Spleen (tissue), 11 donors: ENCODE data around the gene GTF2A1. TPM values are rescaled to one million over a fixed set of nuclear protein-coding genes. Genes with fewer than 3 reads are reported as not detected.

ENCODE experiments used
- DNase-seq: peaks from one replicate; pipeline ENCODE4 v3.0.0-alpha.2; 2020
- H3K27ac ChIP-seq, 8 donors: fragments of 200-600 bp; sonication (generic) in 7 of 8; 1 replicate in 4 of 8; 2 replicates in 4 of 8; pipeline versions ENCODE4 v1.5.0 to v1.8.0; 2016 to 2021; ENCODE audit warnings: inconsistent platforms in 4 of 8, mild to moderate bottlenecking in 4 of 8, moderate library complexity in 1 of 8
- H3K27me3 ChIP-seq, 7 donors: fragments of 200-600 bp; sonication (generic) in 6 of 7; replicated peaks in 1 of 7; 1 replicate in 4 of 7; 2 replicates in 3 of 7; pipeline versions ENCODE4 v1.5.0 to v1.8.0; 2016 to 2021; ENCODE audit warnings: inconsistent platforms in 3 of 7, mild to moderate bottlenecking in 1 of 7
- H3K36me3 ChIP-seq, 6 donors: fragments of 200-600 bp; sonication (generic) in 5 of 6; 1 replicate in 4 of 6; 2 replicates in 2 of 6; pipeline versions ENCODE4 v1.5.0 to v1.8.0; 2016 to 2021; ENCODE audit warnings: inconsistent platforms in 2 of 6
- H3K4me1 ChIP-seq, 6 donors: fragments of 200-600 bp; sonication (generic) in 5 of 6; 1 replicate in 3 of 6; 2 replicates in 3 of 6; pipeline versions ENCODE4 v1.5.0 to v1.8.0; 2016 to 2021; ENCODE audit warnings: inconsistent platforms in 3 of 6
- H3K4me3 ChIP-seq, 8 donors: fragments of 200-600 bp; sonication (generic) in 7 of 8; 1 replicate in 4 of 8; 2 replicates in 4 of 8; pipeline versions ENCODE4 v1.5.0 to v1.8.0; 2016 to 2021; ENCODE audit warnings: inconsistent platforms in 4 of 8, mild to moderate bottlenecking in 4 of 8, moderate library complexity in 2 of 8
- H3K9me3 ChIP-seq, 8 donors: fragments of 200-600 bp; sonication (generic) in 7 of 8; 1 replicate in 4 of 8; 2 replicates in 4 of 8; pipeline versions ENCODE4 v1.5.0 to v1.8.0; 2016 to 2021; ENCODE audit warnings: inconsistent platforms in 4 of 8
- POLR2A ChIP-seq, 3 donors: fragments of 450-650 bp; IDR thresholded peaks; one replicate each; pipeline ENCODE4 v1.5.1; 2017; ENCODE audit warnings: antibody characterized with exemption in 3 of 3, mild to moderate bottlenecking in 1 of 3
- POLR2AphosphoS5 ChIP-seq, 3 donors: sonication (generic); formaldehyde crosslinking; IDR thresholded peaks; one replicate each; pipeline ENCODE4 v1.5.1; 2017; ENCODE audit warnings: antibody characterized with exemption in 3 of 3
- WGBS, 5 donors: extraction: QIAGEN DNeasy Blood & Tissue Kit in 3 of 5; methylation state at CpG; one replicate each; pipeline versions ENCODE4 v1.1.5 to v1.1.7; 2013 to 2018; 5-methylcytosine and 5-hydroxymethylcytosine counted together
- intact Hi-C: fragments of 100-400 bp; cut with DNase I; formaldehyde crosslinking; loops from one replicate; pipeline ENCODE4 v1.15.0; 2023; ENCODE audit warnings: low total_unique reads
- polyA plus RNA-seq, 3 donors: library from polyadenylated mRNA; stranded (reverse); fragments of 200-250 nt; gene quantifications; one replicate each; pipeline ENCODE4 v1.2.1, GENCODE V29; 2013
- total RNA-seq, 7 donors: library from RNA; depleted of rRNA in 3 of 7; stranded (reverse); fragments of >200 nt in 3 of 7; fragmentation: NEBNext Ultra II Directional in 4 of 7; extraction: Animal tissue kit (Norgen Biotek cat#: 25700) in 4 of 7; gene quantifications; one replicate each; pipeline versions ENCODE4 v1.1.0 to v1.2.1, GENCODE V29; 2016 to 2021
- TF ChIP-seq, protein P1 (sequence below), 11 experiments: fragments of 200-600 bp in 7 of 11; fragments of 450-650 bp in 4 of 11; sonication (generic) in 4 of 11; IDR thresholded peaks in 8 of 11; conservative IDR thresholded peaks in 3 of 11; 1 replicate in 7 of 11; 2 replicates in 4 of 11; pipeline versions ENCODE4 v1.4.0 to v1.8.0; 2016 to 2021; ENCODE audit warnings: antibody characterized with exemption in 11 of 11, inconsistent platforms in 4 of 11, mild to moderate bottlenecking in 1 of 11
- donor health status: healthy with polysubstance abuse.
- donor health status: DM: no; HTN: no; CAD: no; lungs with moderate emphysema.
- donor health status: DM: no; HTN: no; CAD: no.
- donor health status: Bipolar disorder and iron deficiency.
- donor health status: healthy.
- donor health status: DM: no; HTN: no; CAD: no.
- donor health status: DM: yes; HTN: yes; CAD: no.

The GTF2A1 gene
- total and polyA plus RNA-seq, 10 donors: 5.1 to 40.7 (median 27.5) TPM

DNA sequence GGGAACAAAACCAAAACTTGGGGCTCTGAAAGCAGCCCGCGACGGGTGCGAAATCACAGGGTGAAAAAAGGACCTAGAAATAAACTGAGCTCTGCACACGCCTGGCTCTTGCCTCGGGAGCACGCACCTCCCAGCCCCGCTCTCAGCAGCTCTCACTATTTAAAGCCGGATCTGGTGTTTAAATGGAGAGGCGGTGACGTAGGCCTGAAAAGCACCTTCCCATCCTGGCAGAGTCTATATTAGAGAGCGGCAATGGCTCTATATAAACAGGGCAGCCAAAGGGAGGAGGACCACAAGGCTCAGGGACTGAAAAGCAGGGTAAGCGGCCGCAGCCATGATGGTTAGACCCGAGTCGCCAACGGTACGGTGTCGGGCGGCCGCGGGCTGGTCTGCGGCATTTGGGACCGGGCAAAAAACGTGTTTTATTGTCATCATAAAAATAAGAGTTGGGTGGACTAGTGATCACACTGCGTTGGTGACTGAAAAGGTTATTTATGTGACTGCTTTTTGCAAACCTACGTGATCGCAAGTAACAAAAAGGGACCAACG, 1.5 kb downstream of the GTF2A1 start:
- Histone ChIP-seq H3K9me3 (no peaks in the 10 kb centered on the region), H3K4me1 (peaks cover 19 to 59% (median 36%) of the 10 kb centered on the region in 6 donors), H3K27ac (peak overlapping the region; percentile 94 to 99 (median 99)), H3K27me3 (no peaks in the 10 kb centered on the region), H3K4me3 (peak overlapping the region; percentile 44 to 76 (median 62)), H3K36me3 (peaks cover 0 to 21% (median 18%) of the 10 kb centered on the region in 6 donors)
- DNase-seq: peak; percentile 95
- WGBS, 5 donors: 0 to 1% (median 0%) methylated on average over 29 of the region's 29 CpGs
- intact Hi-C loops: loop anchor here (5.0 kb wide), 1 partner anchor 47 kb away; no protein-coding TSS in a partner anchor
- TF ChIP-seq POLR2A (IDR thresholded peaks at IDR 0.05) (peak; percentile 96 to 100 (median 99)), POLR2AphosphoS5 (IDR thresholded peaks at IDR 0.05) (peak; percentile 96 to 100 (median 99))
- TF ChIP-seq, protein P1, sequence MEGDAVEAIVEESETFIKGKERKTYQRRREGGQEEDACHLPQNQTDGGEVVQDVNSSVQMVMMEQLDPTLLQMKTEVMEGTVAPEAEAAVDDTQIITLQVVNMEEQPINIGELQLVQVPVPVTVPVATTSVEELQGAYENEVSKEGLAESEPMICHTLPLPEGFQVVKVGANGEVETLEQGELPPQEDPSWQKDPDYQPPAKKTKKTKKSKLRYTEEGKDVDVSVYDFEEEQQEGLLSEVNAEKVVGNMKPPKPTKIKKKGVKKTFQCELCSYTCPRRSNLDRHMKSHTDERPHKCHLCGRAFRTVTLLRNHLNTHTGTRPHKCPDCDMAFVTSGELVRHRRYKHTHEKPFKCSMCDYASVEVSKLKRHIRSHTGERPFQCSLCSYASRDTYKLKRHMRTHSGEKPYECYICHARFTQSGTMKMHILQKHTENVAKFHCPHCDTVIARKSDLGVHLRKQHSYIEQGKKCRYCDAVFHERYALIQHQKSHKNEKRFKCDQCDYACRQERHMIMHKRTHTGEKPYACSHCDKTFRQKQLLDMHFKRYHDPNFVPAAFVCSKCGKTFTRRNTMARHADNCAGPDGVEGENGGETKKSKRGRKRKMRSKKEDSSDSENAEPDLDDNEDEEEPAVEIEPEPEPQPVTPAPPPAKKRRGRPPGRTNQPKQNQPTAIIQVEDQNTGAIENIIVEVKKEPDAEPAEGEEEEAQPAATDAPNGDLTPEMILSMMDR (IDR thresholded peaks at IDR 0.05 in 8 of 11, conservative IDR thresholded peaks at IDR 0.05 in 3 of 11): no peak

DNA sequence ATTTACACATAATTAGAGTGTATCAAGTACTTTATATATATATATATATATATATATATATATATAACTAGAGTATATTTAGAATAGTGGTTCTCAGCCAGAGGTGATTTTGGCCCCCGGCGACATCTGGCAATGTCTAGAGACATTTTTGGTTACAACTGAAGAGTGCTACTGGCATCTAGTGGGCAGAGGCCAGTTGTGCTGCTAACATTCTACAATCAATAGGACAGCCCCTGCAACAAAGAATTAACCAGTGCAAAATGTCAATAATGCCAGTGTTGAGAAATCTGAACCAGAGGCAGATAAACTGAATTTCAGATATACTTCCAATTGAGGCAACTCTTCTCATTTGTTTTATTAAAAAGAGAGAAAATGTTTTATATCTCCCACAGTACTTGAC, 8.9 kb downstream of the GTF2A1 start:
- Histone ChIP-seq H3K4me1 (peaks cover 5 to 89% (median 31%) of the 10 kb centered on the region in 6 donors), H3K27me3 (no peaks in the 10 kb centered on the region), H3K36me3 (peaks cover 0 to 86% (median 40%) of the 10 kb centered on the region in 6 donors), H3K4me3 (no peak overlapping the region), H3K9me3 (no peaks in the 10 kb centered on the region), H3K27ac (no peak overlapping the region)
- no peak for DNase-seq
- intact Hi-C loops: no loop called here
- TF ChIP-seq POLR2AphosphoS5 (IDR thresholded peaks at IDR 0.05) (no peak), POLR2A (IDR thresholded peaks at IDR 0.05) (no peak)
- TF ChIP-seq, protein P1 (IDR thresholded peaks at IDR 0.05 in 8 of 11, conservative IDR thresholded peaks at IDR 0.05 in 3 of 11): peak in 7 of 11 experiments; percentile 17 to 56 (median 28)
- 34 to 54% (median 40%) methylated on average over 2 of the region's 2 CpGs for WGBS, 5 donors

DNA sequence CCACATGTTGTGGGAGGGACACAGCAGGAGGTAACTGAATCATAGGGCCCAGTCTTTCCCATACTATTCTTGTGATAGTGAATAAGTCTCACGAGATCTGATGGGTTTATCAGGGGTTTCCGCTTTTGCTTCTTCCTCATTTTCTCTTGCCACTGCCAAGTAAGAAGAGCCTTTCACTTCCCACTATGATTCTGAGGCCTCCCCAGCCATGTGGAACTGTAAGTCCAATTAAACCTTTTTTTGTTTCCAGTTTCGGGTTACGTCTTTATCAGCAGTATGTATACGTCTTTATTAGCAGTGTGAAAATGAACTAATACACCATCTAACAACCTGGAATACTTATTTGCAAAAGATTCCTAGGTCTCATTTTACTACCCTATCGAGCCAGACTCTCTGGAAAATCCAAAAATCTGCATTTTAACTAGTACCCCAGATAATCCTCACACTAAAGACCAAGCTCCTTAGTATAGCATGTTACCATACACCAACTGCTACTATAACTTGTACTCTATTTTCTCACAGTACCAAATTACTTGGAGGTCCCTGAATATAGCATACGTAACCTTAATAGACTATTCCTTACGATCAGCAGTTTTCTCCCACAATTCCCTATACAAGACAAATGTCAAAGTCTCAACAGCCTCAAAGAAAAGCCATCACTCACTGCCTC, 11.5 kb downstream of the GTF2A1 start:
- H3K4me3 ChIP-seq: no peak overlapping the region
- H3K9me3 ChIP-seq: no peaks in the 10 kb centered on the region
- intact Hi-C loops: no loop called here
- 59 to 67% (median 63%) methylated on average over 8 of the region's 8 CpGs for WGBS, 5 donors
- no peak for TF ChIP-seq POLR2AphosphoS5 (IDR thresholded peaks at IDR 0.05)
- TF ChIP-seq, protein P1 (IDR thresholded peaks at IDR 0.05 in 8 of 11, conservative IDR thresholded peaks at IDR 0.05 in 3 of 11): no peak
- TF ChIP-seq POLR2A (IDR thresholded peaks at IDR 0.05): no peak
- peaks cover 0 to 91% (median 33%) of the 10 kb centered on the region in 6 donors for H3K36me3 ChIP-seq
- DNase-seq: no peak
- H3K4me1 ChIP-seq: peaks cover 3 to 81% (median 26%) of the 10 kb centered on the region in 6 donors
- H3K27me3 ChIP-seq: no peaks in the 10 kb centered on the region
- peak overlapping the region in 7 of 8 donors; percentile 7 to 69 (median 65) for H3K27ac ChIP-seq

DNA sequence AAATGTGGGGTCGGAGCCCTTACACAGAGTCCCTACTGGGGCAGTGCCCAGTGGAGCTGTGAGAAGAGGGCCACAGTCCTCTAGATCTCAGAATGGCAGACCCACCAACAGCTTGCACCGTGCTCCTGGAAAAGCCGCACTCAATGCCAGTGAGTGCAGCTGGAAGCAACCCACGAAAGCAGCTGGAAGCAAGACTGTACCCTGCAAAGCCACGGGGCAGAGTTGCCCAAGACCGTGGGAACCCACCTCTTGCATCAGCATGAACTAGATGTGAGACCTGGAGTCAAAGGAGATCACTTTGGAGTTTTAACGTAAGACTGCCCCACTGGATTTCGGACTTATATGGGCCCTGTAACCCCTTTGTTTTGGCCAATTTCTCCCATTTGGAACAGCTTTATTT, 12.3 kb downstream of the GTF2A1 start:
- H3K4me1 ChIP-seq: peaks cover 3 to 76% (median 26%) of the 10 kb centered on the region in 6 donors
- intact Hi-C loops: no loop called here
- H3K9me3 ChIP-seq: no peaks in the 10 kb centered on the region
- H3K36me3 ChIP-seq: peaks cover 0 to 91% (median 25%) of the 10 kb centered on the region in 6 donors
- 67 to 86% (median 81%) methylated on average over 8 of the region's 8 CpGs for WGBS, 5 donors
- H3K4me3 ChIP-seq: no peak overlapping the region
- no peaks in the 10 kb centered on the region for H3K27me3 ChIP-seq
- peak overlapping the region in 7 of 8 donors; percentile 7 to 69 (median 65) for H3K27ac ChIP-seq
- peak; percentile 82 for DNase-seq
- TF ChIP-seq POLR2A (IDR thresholded peaks at IDR 0.05): no peak
- peak in 1 of 3 donors; percentile 41 for TF ChIP-seq POLR2AphosphoS5 (IDR thresholded peaks at IDR 0.05)
- TF ChIP-seq, protein P1 (IDR thresholded peaks at IDR 0.05 in 8 of 11, conservative IDR thresholded peaks at IDR 0.05 in 3 of 11): no peak
